GM12891 (cell line): ENCODE results near the gene CRK.

Experiments
- POLR2A ChIP-seq: IDR thresholded peaks from 2 replicates; pipeline ENCODE4 v1.6.1; 2011; ENCODE audit warnings: low read depth, low read length, control low read depth
- POLR2AphosphoS5 ChIP-seq: IDR thresholded peaks from 2 replicates; pipeline ENCODE4 v1.6.1; 2011; ENCODE audit warnings: low read depth, low read length, control low read depth
- POU2F2 ChIP-seq: IDR thresholded peaks from 2 replicates; pipeline ENCODE4 v1.6.1; 2011; ENCODE audit warnings: low read depth, mild to moderate bottlenecking, control low read depth, low read length, moderate library complexity
- TAF1 ChIP-seq: IDR thresholded peaks from 2 replicates; pipeline ENCODE4 v1.6.1; 2011; ENCODE audit warnings: low read depth, low read length, control low read depth

DNA sequence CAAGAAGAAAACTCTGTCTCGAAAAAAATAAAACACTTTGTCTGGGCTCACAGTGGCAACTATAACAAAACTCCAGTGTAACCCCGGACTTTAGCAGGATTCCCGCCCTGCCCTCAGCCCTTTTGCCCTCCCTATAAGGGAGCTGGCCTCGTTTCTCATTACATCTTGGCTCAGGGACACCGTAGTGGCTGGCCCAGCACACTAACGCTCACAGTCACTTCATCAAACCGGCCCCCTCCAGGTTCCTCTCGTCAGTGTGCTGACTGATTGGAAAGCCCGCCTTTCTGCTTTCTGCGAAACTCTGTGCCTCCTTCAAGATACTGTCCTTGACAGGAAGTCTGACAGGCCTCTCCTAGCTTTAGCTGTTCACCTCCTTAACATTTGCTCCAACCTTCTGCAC, 47.7 kb upstream of the CRK start:
- TF ChIP-seq POLR2A (no peak), TAF1 (no peak), POLR2AphosphoS5 (no peak), POU2F2 (no peak)
